ENCODE measurements around the gene NDUFAF8.

Gene NDUFAF8, protein sequence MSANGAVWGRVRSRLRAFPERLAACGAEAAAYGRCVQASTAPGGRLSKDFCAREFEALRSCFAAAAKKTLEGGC

GRCh38 chr17:81238815-81239713, at the start of gene NDUFAF8, which contains the start of gene TEPSIN:
NDUFAF8 (plus strand) TSS chr17:81239318; CDS start chr17:81239364, 46 bp downstream.
TEPSIN (minus strand) TSS chr17:81239055; CDS start chr17:81239033, 22 bp downstream.
- DNase-seq, result peak; percentile 92

DNA sequence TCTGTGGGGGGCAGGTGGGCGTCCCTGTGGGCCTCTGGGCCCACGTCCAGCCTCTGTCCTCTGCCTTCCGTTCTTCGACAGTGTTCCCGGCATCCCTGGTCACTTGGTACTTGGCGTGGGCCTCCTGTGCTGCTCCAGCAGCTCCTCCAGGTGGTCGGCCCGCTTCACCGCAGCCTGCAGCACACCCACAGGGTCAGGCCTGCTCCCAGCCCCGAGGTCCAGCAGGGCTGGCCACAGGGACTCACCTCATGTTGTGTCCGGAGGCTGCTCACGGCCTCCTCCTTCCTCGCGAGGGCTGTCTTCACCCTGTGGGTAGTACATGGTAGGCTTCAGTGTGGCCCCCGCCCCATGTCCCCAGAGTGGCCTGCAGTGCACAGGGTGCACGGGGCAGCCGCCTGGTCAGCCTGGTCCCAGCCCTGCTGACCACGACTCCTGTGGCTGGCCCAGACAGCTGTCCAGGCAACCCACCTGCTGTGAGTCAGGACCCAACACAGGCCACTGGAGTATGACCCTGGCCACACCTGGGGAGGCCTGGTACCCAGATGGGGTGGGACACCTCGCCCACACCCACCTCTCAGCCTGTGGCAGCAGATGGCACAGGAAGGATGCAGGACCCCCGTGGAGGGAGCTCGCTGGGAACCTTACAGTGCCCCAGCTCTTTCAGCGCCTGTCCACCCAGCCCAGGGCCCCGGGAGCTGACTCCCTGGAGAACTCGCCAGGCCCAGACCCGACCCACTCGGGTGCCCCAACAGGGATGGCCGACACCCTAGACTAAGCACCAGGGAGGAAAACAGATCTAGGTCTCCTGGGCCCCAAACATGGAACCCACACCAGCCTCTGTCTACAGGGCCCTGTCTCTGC, 49.2 kb upstream of the NDUFAF8 start:
- no peak for DNase-seq

DNA sequence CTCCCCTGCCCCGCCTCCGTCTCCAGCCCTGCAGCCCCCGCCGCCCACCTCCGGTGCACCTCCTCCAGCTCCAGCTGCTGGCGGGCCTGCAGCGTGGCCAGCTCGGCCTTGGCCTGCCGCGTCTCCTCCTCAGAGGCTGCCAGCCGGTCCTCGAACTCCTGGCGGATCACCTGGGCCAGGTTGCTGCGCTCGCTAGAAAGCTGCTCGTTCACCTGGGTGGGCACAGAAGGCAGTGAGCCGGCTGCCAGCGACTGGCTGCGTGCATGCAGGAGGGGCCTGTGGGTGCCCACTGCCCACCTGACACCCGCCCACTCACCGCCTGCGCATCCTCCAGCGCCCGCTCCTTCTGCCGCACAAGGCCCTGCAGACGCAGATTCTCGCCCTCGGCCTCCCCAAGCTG, 48.5 kb upstream of the NDUFAF8 start:
- DNase-seq, result no peak

GRCh38 chr17:81191116-81191515, 48.0 kb upstream of the NDUFAF8 start:
- DNase-seq, result no peak

DNA sequence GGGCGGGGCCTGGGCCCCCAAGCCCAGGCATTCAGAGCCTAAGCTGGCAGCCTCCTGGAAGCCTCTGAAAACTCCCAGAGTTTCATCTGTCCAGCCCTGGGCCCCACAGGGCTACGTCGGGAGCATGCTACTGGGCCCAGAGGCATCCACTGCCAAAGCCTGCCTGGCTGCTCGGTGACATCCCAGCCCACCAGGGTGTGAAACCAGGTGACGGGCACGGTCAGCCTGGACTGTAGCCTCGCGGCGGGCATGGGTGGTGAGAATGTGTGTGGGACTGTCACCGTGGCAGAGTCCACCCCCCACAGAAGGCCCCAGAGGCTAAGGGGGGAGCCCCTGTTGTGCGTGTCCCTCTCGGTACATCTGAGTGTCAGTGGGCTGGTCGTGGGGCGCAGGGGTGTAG, 47.5 kb upstream of the NDUFAF8 start:
- no peak for DNase-seq

DNA sequence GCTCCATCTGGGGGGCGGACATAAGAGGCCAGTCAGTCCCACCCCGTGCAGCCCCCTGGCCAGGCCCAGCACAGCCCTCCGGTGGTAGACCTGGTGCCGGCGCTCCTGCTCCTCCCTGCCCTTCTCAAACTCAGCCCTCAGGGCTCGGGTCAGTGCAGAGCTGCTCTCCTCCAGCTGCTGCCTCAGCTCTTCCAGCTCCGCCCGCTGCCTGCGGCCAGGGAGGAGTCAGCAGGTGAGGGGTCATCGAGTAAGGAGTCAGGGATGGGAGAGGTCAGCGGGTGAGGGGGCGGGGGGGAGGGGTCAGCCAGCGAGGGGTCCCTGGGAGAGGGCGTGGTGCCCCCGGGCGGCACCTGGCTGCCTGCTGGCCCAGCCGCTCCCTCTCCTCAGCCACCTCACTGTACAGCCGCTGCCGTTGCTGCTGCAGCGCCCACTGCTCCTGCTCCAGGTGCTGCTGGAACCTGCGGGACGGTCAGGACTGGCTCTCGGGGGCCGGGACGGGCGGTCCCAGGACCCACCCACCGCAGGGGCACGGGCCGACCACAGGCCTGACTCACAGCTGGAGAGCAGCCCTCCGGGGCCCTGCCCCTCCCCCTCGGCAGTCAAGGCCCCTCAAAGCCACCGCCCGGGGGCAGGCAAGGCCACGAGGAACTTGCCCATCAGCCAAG, 46.6 kb upstream of the NDUFAF8 start:
- no peak for DNase-seq

DNA sequence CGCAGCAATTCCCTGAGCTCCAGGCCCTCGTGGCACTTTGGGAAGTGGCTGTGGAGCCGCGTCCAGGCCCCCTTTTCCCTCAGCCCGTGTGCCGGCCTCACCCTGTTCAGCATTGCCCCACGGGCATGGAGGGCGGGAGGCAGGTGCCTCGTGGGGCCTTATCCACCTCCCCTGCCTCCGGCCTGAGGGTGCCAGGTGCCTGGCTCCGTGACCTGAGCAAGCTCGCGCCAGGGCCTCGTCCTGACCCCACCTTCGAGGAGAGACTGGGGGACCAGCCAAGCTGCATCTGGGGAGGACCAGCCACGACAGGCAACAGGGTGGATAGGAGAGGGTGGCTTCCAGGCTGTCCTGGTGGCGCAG, 46.1 kb upstream of the NDUFAF8 start:
- no peak for DNase-seq

DNA sequence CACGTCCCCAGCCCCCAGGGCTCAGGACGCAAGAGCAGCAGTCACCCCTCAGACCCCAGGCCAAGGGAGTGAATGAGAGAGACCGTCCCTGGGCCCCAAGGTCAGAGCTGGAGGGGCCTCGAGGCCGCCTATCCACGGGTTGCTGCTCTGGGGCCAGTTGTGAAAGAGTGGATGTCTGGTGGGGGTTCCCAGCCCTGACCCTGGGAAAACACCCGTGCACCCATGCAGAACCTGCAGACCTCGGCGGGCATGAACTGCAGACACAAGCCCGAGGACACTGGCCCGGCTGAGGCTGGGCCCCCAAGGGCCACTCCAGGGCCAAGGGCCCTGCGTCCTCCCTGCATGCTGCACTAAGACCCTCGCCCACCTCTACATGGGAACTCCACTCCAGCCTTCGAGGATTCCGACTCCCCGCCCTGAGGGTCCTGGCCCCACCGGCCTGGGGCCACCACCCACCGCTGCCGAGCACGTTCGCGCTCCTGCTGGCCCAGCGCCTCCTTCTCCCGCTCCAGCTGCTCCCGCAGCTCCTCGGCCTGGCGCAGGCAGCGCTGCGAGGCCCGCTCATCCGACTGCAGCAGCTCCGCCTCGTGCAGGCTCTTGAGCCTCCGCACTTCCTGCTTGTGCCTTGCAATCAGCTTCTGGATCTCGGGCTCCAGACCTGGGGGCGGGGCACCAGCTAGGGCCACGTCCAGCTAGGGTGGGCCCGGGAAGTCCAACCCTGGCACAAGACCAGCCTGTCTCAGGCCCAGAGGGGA, 45.5 kb upstream of the NDUFAF8 start:
- DNase-seq, result no peak

DNA sequence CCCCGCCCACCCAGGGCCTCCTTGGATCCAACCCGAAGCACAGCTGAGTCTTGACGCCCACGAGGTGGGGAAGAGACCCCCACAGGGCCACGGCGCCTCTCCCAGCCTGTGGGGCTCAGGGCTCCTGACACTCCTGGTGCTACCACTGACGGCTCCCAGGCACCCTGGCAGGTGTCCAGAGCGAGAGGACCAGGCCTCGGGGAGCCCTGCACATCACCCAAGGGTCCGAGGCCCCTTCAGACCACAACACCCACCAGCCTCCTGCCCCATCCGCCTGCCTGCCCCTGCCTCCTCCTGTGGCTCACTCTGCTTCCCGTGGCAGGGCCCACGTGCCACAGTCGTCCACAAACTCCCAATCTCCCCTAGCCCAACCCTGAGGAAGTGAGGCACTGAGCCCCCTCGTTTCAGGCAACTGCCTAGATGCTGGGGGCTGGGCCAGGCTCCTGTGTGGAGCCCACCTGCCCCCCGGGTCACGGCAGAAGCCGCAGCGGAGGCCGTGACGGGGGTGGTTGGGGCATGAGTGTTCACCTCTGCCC, 44.8 kb upstream of the NDUFAF8 start:
- no peak for DNase-seq

DNA sequence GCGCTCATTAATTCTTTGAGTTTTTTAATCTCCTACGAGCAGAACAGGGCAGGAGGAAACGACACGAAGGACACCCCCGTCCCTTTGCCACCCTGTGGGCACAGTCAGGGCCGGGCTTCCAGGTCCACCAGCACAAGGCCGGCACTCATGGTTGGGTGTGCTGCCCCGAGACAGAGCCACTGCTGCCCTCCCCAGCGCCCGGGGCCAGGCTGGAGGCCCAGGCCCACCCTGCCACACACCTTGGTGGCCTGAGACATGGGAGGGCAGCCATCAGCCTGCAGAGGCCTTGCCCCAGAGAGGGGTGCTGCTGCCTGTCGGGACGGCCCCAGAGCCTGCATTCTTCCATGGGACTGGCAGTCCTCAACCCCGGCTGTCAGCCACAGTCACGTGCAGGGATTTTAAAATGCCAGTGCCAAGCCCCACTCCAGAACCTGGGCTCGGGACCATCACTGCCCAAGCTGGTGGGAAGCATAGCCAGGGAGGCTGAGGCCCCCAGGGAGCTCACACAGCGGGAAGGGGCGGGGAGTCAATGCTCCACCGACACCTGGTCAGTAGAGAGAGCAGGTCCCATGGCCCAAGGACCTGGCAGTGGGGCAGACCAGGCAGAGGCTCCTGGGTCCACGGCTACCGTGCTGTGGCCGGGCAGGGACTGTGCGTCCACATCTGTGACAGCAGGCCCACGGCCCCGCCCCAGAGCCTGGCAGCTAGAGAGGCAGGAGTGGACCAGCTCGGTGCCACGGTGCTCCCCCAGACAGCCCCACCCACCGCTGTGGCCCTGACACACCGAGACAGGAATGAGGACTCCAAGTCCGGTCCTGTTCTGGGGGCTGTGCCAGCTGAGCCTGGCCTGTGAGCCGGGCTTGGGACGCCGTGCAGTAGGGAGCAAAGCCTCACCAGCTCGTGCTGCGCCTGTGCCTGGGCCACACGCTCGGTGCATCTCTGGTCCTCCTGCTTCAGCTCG, 43.9 kb upstream of the NDUFAF8 start:
- DNase-seq, result no peak

GRCh38 chr17:81195941-81196495, 43.1 kb upstream of the NDUFAF8 start:
- DNase-seq, result no peak

- no peak for DNase-seq
Observed at GRCh38 chr17:81196505-81197408, 42.4 kb upstream of the NDUFAF8 start.

GRCh38 chr17:81197409-81197795, 41.7 kb upstream of the NDUFAF8 start:
- DNase-seq, result no peak

- no peak for DNase-seq
Observed at GRCh38 chr17:81197831-81198490, 41.2 kb upstream of the NDUFAF8 start.

GRCh38 chr17:81198826-81199481, 40.2 kb upstream of the NDUFAF8 start:
- DNase-seq, result no peak

- DNase-seq, result no peak
Observed at GRCh38 chr17:81199482-81199830, 39.7 kb upstream of the NDUFAF8 start.

GRCh38 chr17:81200201-81200600, 38.9 kb upstream of the NDUFAF8 start:
- no peak for DNase-seq
